IMR-90 (cell line): ENCODE data around the gene ALPP.

Source experiments
- BHLHE40 ChIP-seq: fragments of 150-350 bp; IDR thresholded peaks from 2 replicates; pipeline ENCODE4 v1.6.1; 2016; ENCODE audit warnings: mild to moderate bottlenecking, low read depth, low read length
- CHD1 ChIP-seq: IDR thresholded peaks from 2 replicates; pipeline ENCODE4 v1.6.1; 2012; ENCODE audit warnings: low read depth, low read length, improper control_type of control experiment
- CTCF ChIP-seq: conservative IDR thresholded peaks from 2 replicates; pipeline ENCODE4 v1.5.1; 2012; ENCODE audit warnings: mild to moderate bottlenecking, low read depth, low read length, improper control_type of control experiment
- ELK1 ChIP-seq: fragments of 150-350 bp; IDR thresholded peaks from 2 replicates; pipeline ENCODE4 v1.6.1; 2016; ENCODE audit warnings: low read depth, mild to moderate bottlenecking, low read length, moderate library complexity, borderline replicate concordance
- FOS ChIP-seq: fragments of 150-350 bp; IDR thresholded peaks from 2 replicates; pipeline ENCODE4 v1.6.1; 2016; ENCODE audit warnings: low read depth, low read length
- MXI1 ChIP-seq: IDR thresholded peaks from 2 replicates; pipeline ENCODE4 v1.6.1; 2012; ENCODE audit warnings: low read depth, mild to moderate bottlenecking, low read length, moderate library complexity, borderline replicate concordance
- POLR2A ChIP-seq: IDR thresholded peaks from 2 replicates; pipeline ENCODE4 v1.6.1; 2012; ENCODE audit warnings: mild to moderate bottlenecking, low read depth, low read length
- RAD21 ChIP-seq: IDR thresholded peaks from 2 replicates; pipeline ENCODE4 v1.6.1; 2012; ENCODE audit warnings: low read length, improper control_type of control experiment
- RCOR1 ChIP-seq: IDR thresholded peaks from 2 replicates; pipeline ENCODE4 v1.6.1; 2012; ENCODE audit warnings: mild to moderate bottlenecking, low read length, improper control_type of control experiment; ENCODE audit not compliant: insufficient replicate concordance
- RFX5 ChIP-seq: IDR thresholded peaks from 2 replicates; pipeline ENCODE4 v1.8.0; 2012; ENCODE audit warnings: low read depth, mild to moderate bottlenecking, low read length, moderate library complexity

GRCh38 chr2:232395586-232395985, 17.0 kb downstream of the ALPP start:
- TF ChIP-seq CHD1 (no peak), CTCF (no peak), BHLHE40 (no peak), RFX5 (no peak), RAD21 (no peak), ELK1 (no peak), MXI1 (no peak), POLR2A (no peak), FOS (no peak), RCOR1 (no peak)
